Sigmoid colon (tissue), 7 donors: ENCODE data around the gene PA2G4. TPM values are rescaled to one million over a fixed set of nuclear protein-coding genes. Genes with fewer than 3 reads are reported as not detected.
A peak's percentile ranks its signal among the peaks of the same experiment; 100 is the strongest.

Source experiments
- DNase-seq: peaks from one replicate; pipeline ENCODE4 v3.0.0-alpha.2; 2019
- H3K27ac ChIP-seq, 4 donors: fragments of 200-600 bp; sonication (generic); one replicate each; pipeline ENCODE4 v1.5.1; 2016 to 2019; ENCODE audit warnings: mild to moderate bottlenecking in 1 of 4
- H3K27me3 ChIP-seq, 3 donors: fragments of 200-600 bp; sonication (generic); one replicate each; pipeline ENCODE4 v1.5.1; 2019; ENCODE audit warnings: mild to moderate bottlenecking in 1 of 3
- H3K36me3 ChIP-seq, 4 donors: fragments of 200-600 bp; sonication (generic); one replicate each; pipeline ENCODE4 v1.5.1; 2016 to 2019
- H3K4me1 ChIP-seq, 4 donors: fragments of 200-600 bp; sonication (generic); one replicate each; pipeline ENCODE4 v1.5.1; 2017 to 2019
- H3K4me3 ChIP-seq, 4 donors: fragments of 200-600 bp; sonication (generic); one replicate each; pipeline ENCODE4 v1.5.1; 2017 to 2019; ENCODE audit warnings: mild to moderate bottlenecking in 2 of 4, moderate library complexity in 1 of 4
- H3K9me3 ChIP-seq, 4 donors: fragments of 200-600 bp in 3 of 4; sonication (generic) in 3 of 4; one replicate each; pipeline versions ENCODE4 v1.5.1 to v1.6.1; 2013 to 2019
- EP300 ChIP-seq, 4 donors: sonication (generic); formaldehyde crosslinking; IDR thresholded peaks; one replicate each; pipeline ENCODE4 v1.6.1; 2017; ENCODE audit warnings: antibody characterized with exemption in 4 of 4
- POLR2A ChIP-seq, 2 donors: fragments of 450-650 bp; IDR thresholded peaks; one replicate each; pipeline ENCODE4 v1.6.1; 2016; ENCODE audit warnings: antibody characterized with exemption in 2 of 2, mild to moderate bottlenecking in 2 of 2, moderate library complexity in 2 of 2
- POLR2AphosphoS5 ChIP-seq, 4 donors: sonication (generic); formaldehyde crosslinking; IDR thresholded peaks; one replicate each; pipeline ENCODE4 v1.6.1; 2017; ENCODE audit warnings: antibody characterized with exemption in 4 of 4
- WGBS, 2 donors: extraction: QIAGEN DNeasy Blood & Tissue Kit; methylation state at CpG; one replicate each; pipeline ENCODE4 v1.1.7; 2013; 5-methylcytosine and 5-hydroxymethylcytosine counted together
- intact Hi-C: fragments of 100-400 bp; cut with DNase I; formaldehyde crosslinking; loops from one replicate; pipeline ENCODE4 v1.15.1; 2023
- polyA plus RNA-seq, 3 donors: library from polyadenylated mRNA; stranded (reverse); fragments of 200-250 nt; gene quantifications; one replicate each; pipeline ENCODE4 v1.2.3, GENCODE V29; 2013
- total RNA-seq, 4 donors: library from RNA; depleted of rRNA; stranded (reverse); fragments of >200 nt; gene quantifications; one replicate each; pipeline ENCODE4 v1.1.0, GENCODE V29; 2016
- TF ChIP-seq, protein P1 (sequence below), 4 experiments: fragments of 450-650 bp in 3 of 4; fragments of 200-600 bp in 1 of 4; IDR thresholded peaks; one replicate each; pipeline ENCODE4 v1.5.1; 2016 to 2019; ENCODE audit warnings: antibody characterized with exemption in 4 of 4, mild to moderate bottlenecking in 3 of 4, moderate library complexity in 2 of 4
- donor health status: healthy with polysubstance abuse.
- donor health status: Bipolar disorder and iron deficiency.
- donor health status: healthy.

The PA2G4 gene
- total and polyA plus RNA-seq, 7 donors: 52.9 to 157 (median 106) TPM

- Histone ChIP-seq H3K36me3 (peaks cover 35 to 58% (median 41%) of the 10 kb centered on the region in 4 donors), H3K9me3 (no peaks in the 10 kb centered on the region), H3K27me3 (no peaks in the 10 kb centered on the region), H3K27ac (peak overlapping the region; percentile 93 to 99 (median 94)), H3K4me3 (peak overlapping the region; percentile 61 to 99 (median 78)), H3K4me1 (peaks cover 0 to 58% (median 43%) of the 10 kb centered on the region in 4 donors)
- TF ChIP-seq POLR2AphosphoS5 (IDR thresholded peaks at IDR 0.05) (peak in 3 of 4 donors; percentile 20 to 43 (median 26)), POLR2A (IDR thresholded peaks at IDR 0.05) (no peak), EP300 (IDR thresholded peaks at IDR 0.05) (no peak)
- TF ChIP-seq, protein P1, sequence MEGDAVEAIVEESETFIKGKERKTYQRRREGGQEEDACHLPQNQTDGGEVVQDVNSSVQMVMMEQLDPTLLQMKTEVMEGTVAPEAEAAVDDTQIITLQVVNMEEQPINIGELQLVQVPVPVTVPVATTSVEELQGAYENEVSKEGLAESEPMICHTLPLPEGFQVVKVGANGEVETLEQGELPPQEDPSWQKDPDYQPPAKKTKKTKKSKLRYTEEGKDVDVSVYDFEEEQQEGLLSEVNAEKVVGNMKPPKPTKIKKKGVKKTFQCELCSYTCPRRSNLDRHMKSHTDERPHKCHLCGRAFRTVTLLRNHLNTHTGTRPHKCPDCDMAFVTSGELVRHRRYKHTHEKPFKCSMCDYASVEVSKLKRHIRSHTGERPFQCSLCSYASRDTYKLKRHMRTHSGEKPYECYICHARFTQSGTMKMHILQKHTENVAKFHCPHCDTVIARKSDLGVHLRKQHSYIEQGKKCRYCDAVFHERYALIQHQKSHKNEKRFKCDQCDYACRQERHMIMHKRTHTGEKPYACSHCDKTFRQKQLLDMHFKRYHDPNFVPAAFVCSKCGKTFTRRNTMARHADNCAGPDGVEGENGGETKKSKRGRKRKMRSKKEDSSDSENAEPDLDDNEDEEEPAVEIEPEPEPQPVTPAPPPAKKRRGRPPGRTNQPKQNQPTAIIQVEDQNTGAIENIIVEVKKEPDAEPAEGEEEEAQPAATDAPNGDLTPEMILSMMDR (IDR thresholded peaks at IDR 0.05): no peak
- intact Hi-C loops: no loop called here
- 14 to 23% methylated on average over 7 of the region's 7 CpGs for WGBS, 2 donors
- DNase-seq: no peak
Observed at GRCh38 chr12:56160193-56160763, 55.9 kb downstream of the PA2G4 start.

GRCh38 chr12:56160894-56161689 is 56.7 kb downstream of the PA2G4 start:
- intact Hi-C loops: no loop called here
- no peaks in the 10 kb centered on the region for H3K27me3 ChIP-seq
- TF ChIP-seq POLR2A (IDR thresholded peaks at IDR 0.05) (no peak), EP300 (IDR thresholded peaks at IDR 0.05) (no peak), POLR2AphosphoS5 (IDR thresholded peaks at IDR 0.05) (no peak)
- TF ChIP-seq, protein P1 (IDR thresholded peaks at IDR 0.05): no peak
- peak overlapping the region; percentile 61 to 99 (median 78) for H3K4me3 ChIP-seq
- no peak for DNase-seq
- H3K36me3 ChIP-seq: peaks cover 35 to 66% (median 45%) of the 10 kb centered on the region in 4 donors
- peak overlapping the region; percentile 93 to 99 (median 94) for H3K27ac ChIP-seq
- 66 to 74% methylated on average over 11 of the region's 11 CpGs for WGBS, 2 donors
- H3K9me3 ChIP-seq: no peaks in the 10 kb centered on the region
- H3K4me1 ChIP-seq: peaks cover 0 to 58% (median 46%) of the 10 kb centered on the region in 4 donors

GRCh38 chr12:56161690-56162351 is 57.5 kb downstream of the PA2G4 start:
- H3K4me1 ChIP-seq: peaks cover 0 to 53% (median 43%) of the 10 kb centered on the region in 4 donors
- WGBS, 2 donors: 77 to 80% methylated on average over 10 of the region's 10 CpGs
- H3K27ac ChIP-seq: peak overlapping the region; percentile 93 to 99 (median 94)
- no peaks in the 10 kb centered on the region for H3K9me3 ChIP-seq
- peaks cover 35 to 73% (median 50%) of the 10 kb centered on the region in 4 donors for H3K36me3 ChIP-seq
- TF ChIP-seq, protein P1 (IDR thresholded peaks at IDR 0.05): no peak
- TF ChIP-seq EP300 (IDR thresholded peaks at IDR 0.05) (no peak), POLR2AphosphoS5 (IDR thresholded peaks at IDR 0.05) (peak in 3 of 4 donors; percentile 44 to 69 (median 49)), POLR2A (IDR thresholded peaks at IDR 0.05) (peak in 1 of 2 donors; percentile 14)
- peak; percentile 90 for DNase-seq
- intact Hi-C loops: no loop called here
- H3K4me3 ChIP-seq: peak overlapping the region; percentile 61 to 99 (median 78)
- no peaks in the 10 kb centered on the region for H3K27me3 ChIP-seq

DNA sequence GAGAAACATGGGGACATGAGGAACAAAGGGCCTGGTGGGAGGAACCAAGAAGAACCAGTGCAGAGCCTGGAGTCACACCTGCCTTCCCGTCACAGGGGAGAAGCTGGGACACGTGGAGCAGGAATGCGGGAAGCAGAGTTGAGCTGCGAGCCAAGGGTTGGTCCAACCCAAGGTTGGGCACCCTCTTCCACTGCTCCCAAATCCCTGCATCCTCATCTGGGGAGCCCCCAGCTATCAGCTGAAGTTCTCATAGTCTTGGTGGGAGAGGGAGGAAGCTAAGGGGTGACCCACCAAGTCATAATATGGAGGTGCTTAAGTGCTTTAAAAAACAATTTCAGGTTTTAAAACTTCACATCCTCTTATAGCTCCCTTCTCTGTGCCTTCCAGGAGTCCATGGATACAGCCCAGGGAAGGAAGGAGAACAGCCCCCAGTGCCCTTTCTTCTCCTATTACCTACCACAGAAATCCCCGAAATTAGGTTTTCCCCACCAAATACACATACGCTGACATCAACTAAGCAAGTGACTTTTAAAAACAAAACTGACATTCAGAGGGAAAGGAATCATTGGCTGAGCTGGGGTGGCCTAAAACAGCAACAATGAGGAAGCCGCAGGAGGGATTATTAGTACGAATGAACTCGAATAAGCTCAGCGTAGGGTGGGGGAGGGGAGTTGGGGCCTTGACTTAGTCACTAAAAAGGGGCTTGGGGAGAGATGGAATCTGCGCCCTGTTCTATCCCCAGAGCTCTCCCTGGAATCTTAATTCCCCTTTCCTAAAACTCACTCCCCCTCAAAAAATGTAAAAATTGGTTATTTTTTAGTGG is 58.3 kb downstream of the PA2G4 start:
- TF ChIP-seq POLR2AphosphoS5 (IDR thresholded peaks at IDR 0.05) (peak in 2 of 4 donors; percentile 50 to 74), POLR2A (IDR thresholded peaks at IDR 0.05) (no peak)
- peaks cover 35 to 82% (median 57%) of the 10 kb centered on the region in 4 donors for H3K36me3 ChIP-seq
- peak overlapping the region in 3 of 4 donors; percentile 61 to 90 (median 66) for H3K4me3 ChIP-seq
- peaks cover 0 to 45% (median 37%) of the 10 kb centered on the region in 4 donors for H3K4me1 ChIP-seq
- H3K27me3 ChIP-seq: no peaks in the 10 kb centered on the region
- H3K27ac ChIP-seq: peak overlapping the region; percentile 93 to 99 (median 94)
- 61 to 73% methylated on average over 11 of the region's 11 CpGs for WGBS, 2 donors
- no peak for DNase-seq
- intact Hi-C loops: no loop called here
- H3K9me3 ChIP-seq: no peaks in the 10 kb centered on the region

Other genes with a start within 250 kb of the PA2G4 start
- gene PYM1, start 176.7 kb upstream of the PA2G4 start, total RNA-seq: 10 to 100 TPM; 17.5 to 31.7 (median 27.6) TPM
- 10 to 100 TPM; 59.9 to 93.9 (median 65.5) TPM for gene PYM1, start 176.7 kb upstream of the PA2G4 start, polyA plus RNA-seq
- 10 to 100 TPM; 21.4 to 76.4 (median 49.1) TPM for gene DGKA, start 173.4 kb upstream of the PA2G4 start, total RNA-seq
- 10 to 100 TPM; 43.0 to 97.8 (median 44.4) TPM for gene DGKA, start 173.4 kb upstream of the PA2G4 start, polyA plus RNA-seq
- gene PMEL, start 138.5 kb upstream of the PA2G4 start, total RNA-seq: 1 to 10 TPM in 1 of 4 donors, under 1 TPM in 1, not detected in 2; 0.71 to 1.3 TPM
- 1 to 10 TPM; 1.2 to 1.8 (median 1.7) TPM for gene PMEL, start 138.5 kb upstream of the PA2G4 start, polyA plus RNA-seq
- gene CDK2, start 137.7 kb upstream of the PA2G4 start, total RNA-seq: 10 to 100 TPM; 11.4 to 27.7 (median 18.8) TPM
- 10 to 100 TPM in 2 of 3 donors, 1 to 10 TPM in 1; 7.2 to 23.4 (median 11.1) TPM for gene CDK2, start 137.7 kb upstream of the PA2G4 start, polyA plus RNA-seq
- 100 to 1,000 TPM in 3 of 4 donors, 10 to 100 TPM in 1; 92.8 to 102 (median 101) TPM for gene RAB5B, start 130.5 kb upstream of the PA2G4 start, total RNA-seq
- gene RAB5B, start 130.5 kb upstream of the PA2G4 start, polyA plus RNA-seq: 100 to 1,000 TPM in 1 of 3 donors, 10 to 100 TPM in 2; 82.8 to 113 (median 83.5) TPM
- gene SUOX, start 107.3 kb upstream of the PA2G4 start, total RNA-seq: 10 to 100 TPM; 20.9 to 51.0 (median 25.4) TPM
- 10 to 100 TPM in 2 of 3 donors, 1 to 10 TPM in 1; 8.4 to 16.1 (median 15.0) TPM for gene SUOX, start 107.3 kb upstream of the PA2G4 start, polyA plus RNA-seq
- 10 to 100 TPM in 1 of 4 donors, 1 to 10 TPM in 3; 2.3 to 23.8 (median 4.9) TPM for gene IKZF4, start 83.5 kb upstream of the PA2G4 start, total RNA-seq
- gene IKZF4, start 83.5 kb upstream of the PA2G4 start, polyA plus RNA-seq: 1 to 10 TPM in 2 of 3 donors, under 1 TPM in 1; 0.92 to 2.4 (median 1.2) TPM
- 1,000 to 10,000 TPM in 2 of 4 donors, 100 to 1,000 TPM in 2; 130 to 3,746 (median 1,580) TPM for gene RPS26, start 62.6 kb upstream of the PA2G4 start, total RNA-seq
- 1,000 to 10,000 TPM; 1,901 to 2,147 (median 2,067) TPM for gene RPS26, start 62.6 kb upstream of the PA2G4 start, polyA plus RNA-seq
- 10 to 100 TPM; 10.2 to 21.4 (median 19.0) TPM for gene ERBB3, start 24.4 kb upstream of the PA2G4 start, total RNA-seq
- 10 to 100 TPM; 31.8 to 69.8 (median 37.0) TPM for gene ERBB3, start 24.4 kb upstream of the PA2G4 start, polyA plus RNA-seq
- gene RPL41, start 12.1 kb downstream of the PA2G4 start, total RNA-seq: 1,000 to 10,000 TPM; 1,926 to 5,407 (median 3,655) TPM
- 1,000 to 10,000 TPM; 6,021 to 9,845 (median 6,338) TPM for gene RPL41, start 12.1 kb downstream of the PA2G4 start, polyA plus RNA-seq
- gene ZC3H10, start 13.7 kb downstream of the PA2G4 start, total RNA-seq: 1 to 10 TPM; 3.9 to 6.9 (median 4.8) TPM
- gene ZC3H10, start 13.7 kb downstream of the PA2G4 start, polyA plus RNA-seq: 1 to 10 TPM; 1.2 to 3.8 (median 1.4) TPM
- gene ESYT1, start 23.7 kb downstream of the PA2G4 start, total RNA-seq: 100 to 1,000 TPM in 1 of 4 donors, 10 to 100 TPM in 3; 67.6 to 102 (median 88.7) TPM
- gene ESYT1, start 23.7 kb downstream of the PA2G4 start, polyA plus RNA-seq: 10 to 100 TPM in 2 of 3 donors, 1 to 10 TPM in 1; 9.0 to 73.9 (median 13.8) TPM
- gene MYL6B, start 48.0 kb downstream of the PA2G4 start, total RNA-seq: 10 to 100 TPM; 37.7 to 90.6 (median 64.1) TPM
- 10 to 100 TPM; 26.4 to 63.7 (median 32.3) TPM for gene MYL6B, start 48.0 kb downstream of the PA2G4 start, polyA plus RNA-seq
- gene MYL6, start 53.8 kb downstream of the PA2G4 start, total RNA-seq: 1,000 to 10,000 TPM; 6,491 to 9,553 (median 8,571) TPM
- gene MYL6, start 53.8 kb downstream of the PA2G4 start, polyA plus RNA-seq: 1,000 to 10,000 TPM; 3,150 to 7,537 (median 5,524) TPM
- 100 to 1,000 TPM in 1 of 4 donors, 10 to 100 TPM in 3; 55.7 to 135 (median 70.7) TPM for gene SMARCC2, start 84.9 kb downstream of the PA2G4 start, total RNA-seq
- gene SMARCC2, start 84.9 kb downstream of the PA2G4 start, polyA plus RNA-seq: 10 to 100 TPM; 18.0 to 44.4 (median 18.3) TPM
- 100 to 1,000 TPM in 1 of 4 donors, 10 to 100 TPM in 3; 59.9 to 109 (median 78.0) TPM for gene RNF41, start 117.4 kb downstream of the PA2G4 start, total RNA-seq
- gene RNF41, start 117.4 kb downstream of the PA2G4 start, polyA plus RNA-seq: 10 to 100 TPM; 18.5 to 27.0 (median 25.2) TPM
- 10 to 100 TPM; 17.2 to 33.5 (median 31.6) TPM for gene NABP2, start 119.8 kb downstream of the PA2G4 start, total RNA-seq
- 10 to 100 TPM; 29.4 to 43.7 (median 32.6) TPM for gene NABP2, start 119.8 kb downstream of the PA2G4 start, polyA plus RNA-seq
- not detected for gene SLC39A5, start 125.5 kb downstream of the PA2G4 start, total RNA-seq
- 10 to 100 TPM; 30.0 to 74.0 (median 31.2) TPM for gene SLC39A5, start 125.5 kb downstream of the PA2G4 start, polyA plus RNA-seq
- 10 to 100 TPM in 2 of 4 donors, 1 to 10 TPM in 2; 8.4 to 19.1 (median 10.5) TPM for gene ANKRD52, start 153.8 kb downstream of the PA2G4 start, total RNA-seq
- gene ANKRD52, start 153.8 kb downstream of the PA2G4 start, polyA plus RNA-seq: 10 to 100 TPM in 1 of 3 donors, 1 to 10 TPM in 2; 4.2 to 20.1 (median 6.7) TPM
- gene COQ10A, start 162.4 kb downstream of the PA2G4 start, total RNA-seq: 10 to 100 TPM; 11.8 to 25.0 (median 19.9) TPM
- gene COQ10A, start 162.4 kb downstream of the PA2G4 start, polyA plus RNA-seq: 1 to 10 TPM; 2.4 to 6.2 (median 3.0) TPM
- gene CS, start 195.8 kb downstream of the PA2G4 start, total RNA-seq: 100 to 1,000 TPM in 2 of 4 donors, 10 to 100 TPM in 2; 75.9 to 130 (median 99.6) TPM
- 100 to 1,000 TPM; 102 to 151 (median 139) TPM for gene CS, start 195.8 kb downstream of the PA2G4 start, polyA plus RNA-seq
- gene CNPY2, start 211.4 kb downstream of the PA2G4 start, total RNA-seq: 10 to 100 TPM; 48.7 to 77.1 (median 67.9) TPM
- 100 to 1,000 TPM in 1 of 3 donors, 10 to 100 TPM in 2; 28.2 to 103 (median 39.6) TPM for gene CNPY2, start 211.4 kb downstream of the PA2G4 start, polyA plus RNA-seq
- 10 to 100 TPM; 26.4 to 67.0 (median 36.8) TPM for gene PAN2, start 229.4 kb downstream of the PA2G4 start, total RNA-seq
- gene PAN2, start 229.4 kb downstream of the PA2G4 start, polyA plus RNA-seq: 10 to 100 TPM in 1 of 3 donors, 1 to 10 TPM in 2; 5.4 to 30.0 (median 5.5) TPM
- not detected for gene IL23A, start 234.3 kb downstream of the PA2G4 start, total RNA-seq
- 1 to 10 TPM in 1 of 3 donors, not detected in 2; 3.6 TPM for gene IL23A, start 234.3 kb downstream of the PA2G4 start, polyA plus RNA-seq